IMR-90 (cell line): ENCODE measurements around the gene ARMC3. TPM values are rescaled to one million over a fixed set of nuclear protein-coding genes. Genes with fewer than 3 reads are reported as not detected.

Experiments used
- ATAC-seq: fragments of 200-7000 bp; cut with Tn5 transposase; 2 replicates; pipeline ENCODE4 v1.9.1; 2020; ENCODE audit warnings: low read depth, mild to moderate bottlenecking, moderate library complexity
- BruUV-seq: library from RNA; stranded (reverse); fragments of 400-500 nt; replicated peaks from 2 replicates; lab custom pipeline; 2021; lab: Mats Ljungman, UMichigan
- CTCF ChIA-PET: fragments of 300-600 bp; formaldehyde crosslinking; extraction: SDS; loops from one replicate; lab custom pipeline; 2021; ENCODE audit warnings: antibody characterized with exemption; lab: Yijun Ruan, JAX
- POLR2A ChIA-PET: fragments of 300-600 bp; sonication (Branson Sonifier 250); formaldehyde crosslinking; loops from one replicate; lab custom pipeline; 2022; ENCODE audit warnings: antibody characterized with exemption; ENCODE audit not compliant: unreplicated experiment; lab: Charles Lee
- DNase-seq: peaks from one replicate; pipeline ENCODE4 v3.0.0; 2013
- H2AFZ ChIP-seq: replicated peaks from 2 replicates; pipeline ENCODE3; 2013; ENCODE audit warnings: low read length, mild to moderate bottlenecking; ENCODE audit not compliant: poor library complexity
- H2AK5ac ChIP-seq: 2 replicates; pipeline ENCODE4 v1.6.1; 2013; ENCODE audit warnings: low read depth, low read length, inconsistent platforms
- H2AK9ac ChIP-seq: replicated peaks from 2 replicates; pipeline ENCODE3; 2013; ENCODE audit warnings: mild to moderate bottlenecking, low read depth, low read length, moderate library complexity; ENCODE audit not compliant: poor library complexity
- H2BK120ac ChIP-seq: 2 replicates; pipeline ENCODE4 v1.6.1; 2013; ENCODE audit warnings: low read depth, low read length, inconsistent platforms
- H2BK15ac ChIP-seq: 3 replicates; pipeline ENCODE4 v1.6.1; 2013; ENCODE audit warnings: low read depth, low read length, inconsistent platforms
- H2BK20ac ChIP-seq: 2 replicates; pipeline ENCODE4 v1.6.1; 2013; ENCODE audit warnings: low read depth, mild to moderate bottlenecking, inconsistent platforms, low read length, moderate library complexity
- H2BK5ac ChIP-seq: 2 replicates; pipeline ENCODE4 v1.6.1; 2013; ENCODE audit warnings: mild to moderate bottlenecking, low read depth, low read length, inconsistent platforms; ENCODE audit not compliant: poor library complexity, severe bottlenecking
- H3K14ac ChIP-seq: replicated peaks from 2 replicates; pipeline ENCODE4 v1.6.1; 2013; ENCODE audit warnings: low read depth, low read length, inconsistent platforms
- H3K18ac ChIP-seq: 2 replicates; pipeline ENCODE4 v1.6.1; 2013; ENCODE audit warnings: low read depth, low read length, control low read depth
- H3K23ac ChIP-seq: 2 replicates; pipeline ENCODE4 v1.6.1; 2013; ENCODE audit warnings: low read depth, low read length, inconsistent platforms
- H3K27ac ChIP-seq: 2 replicates; pipeline ENCODE4 v1.5.1; 2013; ENCODE audit warnings: mild to moderate bottlenecking, control low read depth, low read length; ENCODE audit not compliant: insufficient read depth
- H3K27me3 ChIP-seq: 2 replicates; pipeline ENCODE4 v1.6.1; 2013; ENCODE audit warnings: low read length; ENCODE audit not compliant: control insufficient read depth, insufficient read depth
- H3K36me3 ChIP-seq: 2 replicates; pipeline ENCODE4 v1.6.1; 2013; ENCODE audit warnings: low read length, mixed read lengths; ENCODE audit not compliant: control insufficient read depth, insufficient read depth
- H3K4ac ChIP-seq: 2 replicates; pipeline ENCODE4 v1.6.1; 2013; ENCODE audit warnings: low read depth, low read length, inconsistent platforms
- H3K4me1 ChIP-seq: 2 replicates; pipeline ENCODE4 v1.6.1; 2013; ENCODE audit warnings: low read length, mixed read lengths; ENCODE audit not compliant: control insufficient read depth, insufficient read depth
- H3K4me2 ChIP-seq: 2 replicates; pipeline ENCODE4 v1.6.1; 2013; ENCODE audit warnings: low read depth, mild to moderate bottlenecking, control low read depth, low read length, moderate library complexity
- H3K4me3 ChIP-seq: 2 replicates; pipeline ENCODE4 v1.5.1; 2013; ENCODE audit warnings: low read depth, mild to moderate bottlenecking, control low read depth, low read length, moderate library complexity; ENCODE audit not compliant: insufficient read depth
- H3K56ac ChIP-seq: 2 replicates; pipeline ENCODE4 v1.6.1; 2013; ENCODE audit warnings: low read length, inconsistent platforms; ENCODE audit not compliant: insufficient read depth; ENCODE audit errors: extremely low read depth
- H3K79me1 ChIP-seq, 2 experiments: 2 replicates each; pipeline ENCODE4 v1.6.1; 2013; ENCODE audit warnings: low read length in 2 of 2, inconsistent platforms in 1 of 2, low read depth in 1 of 2
- H3K9ac ChIP-seq: 2 replicates; pipeline ENCODE4 v1.6.1; 2013; ENCODE audit warnings: low read depth, low read length, control low read depth
- H3K9me1 ChIP-seq: 2 replicates; pipeline ENCODE4 v1.6.1; 2013; ENCODE audit warnings: low read length, inconsistent platforms; ENCODE audit not compliant: insufficient read depth
- H3K9me3 ChIP-seq: 2 replicates; pipeline ENCODE4 v1.6.1; 2013; ENCODE audit warnings: low read length; ENCODE audit not compliant: control insufficient read depth, insufficient read depth
- H4K20me1 ChIP-seq: 2 replicates; pipeline ENCODE4 v1.6.1; 2013; ENCODE audit warnings: low read length, inconsistent platforms; ENCODE audit not compliant: insufficient read depth
- H4K5ac ChIP-seq: 2 replicates; pipeline ENCODE4 v1.6.1; 2013; ENCODE audit warnings: mild to moderate bottlenecking, low read depth, low read length, control low read depth
- H4K8ac ChIP-seq, 2 experiments: 2 replicates each; pipeline ENCODE4 v1.6.1; 2013; ENCODE audit warnings: low read depth in 2 of 2, low read length in 2 of 2, control low read depth in 1 of 2, inconsistent platforms in 1 of 2
- H4K91ac ChIP-seq: 2 replicates; pipeline ENCODE4 v1.6.1; 2013; ENCODE audit warnings: low read depth, low read length, inconsistent platforms; ENCODE audit not compliant: insufficient read depth
- CEBPB ChIP-seq: IDR thresholded peaks from 2 replicates; pipeline ENCODE4 v1.6.1; 2012; ENCODE audit warnings: low read depth, low read length, improper control_type of control experiment
- CTCF ChIP-seq: conservative IDR thresholded peaks from 2 replicates; pipeline ENCODE4 v1.5.1; 2012; ENCODE audit warnings: mild to moderate bottlenecking, low read depth, low read length, improper control_type of control experiment
- FOS ChIP-seq: fragments of 150-350 bp; IDR thresholded peaks from 2 replicates; pipeline ENCODE4 v1.6.1; 2016; ENCODE audit warnings: low read depth, low read length
- MAFK ChIP-seq: IDR thresholded peaks from 2 replicates; pipeline ENCODE4 v1.6.1; 2012; ENCODE audit warnings: low read depth, low read length, improper control_type of control experiment
- MXI1 ChIP-seq: IDR thresholded peaks from 2 replicates; pipeline ENCODE4 v1.6.1; 2012; ENCODE audit warnings: low read depth, mild to moderate bottlenecking, low read length, moderate library complexity, borderline replicate concordance
- POLR2A ChIP-seq: IDR thresholded peaks from 2 replicates; pipeline ENCODE4 v1.6.1; 2012; ENCODE audit warnings: mild to moderate bottlenecking, low read depth, low read length
- RCOR1 ChIP-seq: IDR thresholded peaks from 2 replicates; pipeline ENCODE4 v1.6.1; 2012; ENCODE audit warnings: mild to moderate bottlenecking, low read length, improper control_type of control experiment; ENCODE audit not compliant: insufficient replicate concordance
- RFX5 ChIP-seq: IDR thresholded peaks from 2 replicates; pipeline ENCODE4 v1.8.0; 2012; ENCODE audit warnings: low read depth, mild to moderate bottlenecking, low read length, moderate library complexity
- SMC3 ChIP-seq: fragments of 150-350 bp; IDR thresholded peaks from 2 replicates; pipeline ENCODE4 v1.6.1; 2016; ENCODE audit warnings: low read depth, mild to moderate bottlenecking, antibody characterized with exemption, low read length, moderate library complexity
- USF2 ChIP-seq: fragments of 150-350 bp; IDR thresholded peaks from 2 replicates; pipeline ENCODE4 v1.6.1; 2017; ENCODE audit warnings: mild to moderate bottlenecking, antibody characterized with exemption, low read length, low read depth
- WGBS, 2 experiments: methylation state at CpG; one replicate each; pipeline versions ENCODE4 v1.1.5 to v1.1.7; 2013; ENCODE audit warnings: missing lambda C conversion rate in 2 of 2; ENCODE audit not compliant: insufficient read length in 1 of 2; ENCODE audit errors: extremely low coverage in 2 of 2; 5-methylcytosine and 5-hydroxymethylcytosine counted together
- dilution Hi-C: fragments of 300-500 bp; cut with HindIII; formaldehyde crosslinking; loops from one replicate; pipeline ENCODE4 v1.14.3; 2018; ENCODE audit warnings: low sequenced_read_pairs; ENCODE audit not compliant: unreplicated experiment
- in situ Hi-C: fragments of 300-500 bp; cut with MboI; formaldehyde crosslinking; loops from 3 replicates; pipeline ENCODE4 v1.14.3; 2019; ENCODE audit warnings: low sequenced_read_pairs, inconsistent platforms, mixed read lengths
- intact Hi-C: fragments of 100-400 bp; cut with micrococcal nuclease; formaldehyde crosslinking; loops from 2 replicates; pipeline ENCODE4 v1.10.0; 2022
- polyA plus RNA-seq, 3 experiments: library from polyadenylated mRNA; depleted of rRNA; stranded (reverse); fragments of >200 nt; gene quantifications; 2 replicates each; pipeline ENCODE4 v1.2.3, GENCODE V29; 2012; ENCODE audit warnings: low replicate concordance in 1 of 3
- total RNA-seq: library from RNA; depleted of rRNA; stranded (reverse); fragments of >200 nt; gene quantifications from 2 replicates; pipeline ENCODE4 v1.2.3, GENCODE V29; 2012

Gene ARMC3
- total and polyA plus RNA-seq, 2 of the 4 experiments (the other 2 are of a cell fraction) = not detected

- Histone ChIP-seq H2BK20ac (no peak overlapping the region), H3K9me1 (no peaks in the 10 kb centered on the region), H4K20me1 (no peaks in the 10 kb centered on the region), H3K9me3 (no peaks in the 10 kb centered on the region), H3K79me1 (no peaks in the 10 kb centered on the region), H3K14ac (no peak overlapping the region), H3K56ac (no peak overlapping the region), H3K4me2 (no peak overlapping the region), H3K36me3 (no peaks in the 10 kb centered on the region), H4K8ac (no peak overlapping the region), H3K9ac (no peak overlapping the region), H2AK5ac (no peak overlapping the region), H2BK120ac (no peak overlapping the region), H4K91ac (no peak overlapping the region), H2AK9ac (no peak overlapping the region), H3K4ac (no peak overlapping the region), H2BK15ac (no peak overlapping the region), H3K27ac (no peak overlapping the region), H2AFZ (no peak overlapping the region), H3K4me1 (no peaks in the 10 kb centered on the region), H3K4me3 (no peak overlapping the region), H3K27me3 (no peaks in the 10 kb centered on the region), H3K18ac (no peak overlapping the region), H3K23ac (no peak overlapping the region), H4K5ac (no peak overlapping the region), H2BK5ac (no peak overlapping the region)
- TF ChIP-seq SMC3 (no peak), CTCF (no peak), MXI1 (no peak), FOS (no peak), CEBPB (no peak), USF2 (no peak), POLR2A (no peak), MAFK (no peak), RFX5 (no peak), RCOR1 (no peak)
- no TSS peak for BruUV-seq
- ATAC-seq = no peak
- intact Hi-C loops = no loop called here
- dilution Hi-C loops = no loop called here
- no peak for DNase-seq
- in situ Hi-C loops = no loop called here
- CTCF ChIA-PET = no interaction called here
- POLR2A ChIA-PET = no interaction called here
- no CpG with 5 or more reads among the region's 1 CpG for WGBS, 2 experiments
Observed at GRCh38 chr10:22908837-22909236, 19.0 kb upstream of the ARMC3 start.
